Uterus (tissue), 4 donors: ENCODE results near the gene CACNB4. TPM values are rescaled to one million over a fixed set of nuclear protein-coding genes. Genes with fewer than 3 reads are reported as not detected.

Experiments
- DNase-seq, 2 donors: peaks; one replicate each; pipeline ENCODE4 v3.0.0-alpha.2; 2019 to 2020
- H3K27ac ChIP-seq, 2 donors: fragments of 200-600 bp; sonication (generic); 1 replicate in 1 of 2; 2 replicates in 1 of 2; pipeline ENCODE4 v1.5.1; 2016 to 2018
- H3K27me3 ChIP-seq, 2 donors: fragments of 200-600 bp; sonication (generic); one replicate each; pipeline ENCODE4 v1.5.1; 2018 to 2019; ENCODE audit warnings: control low read depth in 1 of 2
- H3K36me3 ChIP-seq, 2 donors: fragments of 200-600 bp; sonication (generic); one replicate each; pipeline ENCODE4 v1.5.1; 2019; ENCODE audit warnings: control low read depth in 1 of 2
- H3K4me1 ChIP-seq, 2 donors: fragments of 200-600 bp; sonication (generic); one replicate each; pipeline ENCODE4 v1.5.1; 2018 to 2019; ENCODE audit warnings: control low read depth in 1 of 2
- H3K4me3 ChIP-seq, 2 donors: fragments of 200-600 bp; sonication (generic); 1 replicate in 1 of 2; 2 replicates in 1 of 2; pipeline ENCODE4 v1.5.1; 2018 to 2019; ENCODE audit warnings: mild to moderate bottlenecking in 1 of 2
- H3K9me3 ChIP-seq, 2 donors: fragments of 200-600 bp; sonication (generic); one replicate each; pipeline ENCODE4 v1.5.1; 2019; ENCODE audit warnings: control low read depth in 1 of 2
- POLR2A ChIP-seq, 2 donors: fragments of 450-650 bp; IDR thresholded peaks; one replicate each; pipeline ENCODE4 v1.6.1; 2016; ENCODE audit warnings: antibody characterized with exemption in 2 of 2, mild to moderate bottlenecking in 1 of 2, moderate library complexity in 1 of 2
- intact Hi-C: fragments of 100-400 bp; cut with DNase I; formaldehyde crosslinking; loops from one replicate; pipeline ENCODE4 v1.15.1; 2023; ENCODE audit warnings: low total_unique reads
- total RNA-seq, 4 donors: library from RNA; depleted of rRNA in 3 of 4; stranded (reverse); fragments of >200 nt in 3 of 4; gene quantifications; one replicate each; pipeline versions ENCODE4 v1.1.0 to v1.2.4, GENCODE V29; 2014 to 2023
- TF ChIP-seq, protein P1 (sequence below), 4 experiments: fragments of 200-600 bp in 2 of 4; fragments of 450-650 bp in 2 of 4; sonication (generic) in 2 of 4; IDR thresholded peaks; one replicate each; pipeline ENCODE4 v1.5.1; 2016 to 2019; ENCODE audit warnings: antibody characterized with exemption in 4 of 4, mild to moderate bottlenecking in 2 of 4, moderate library complexity in 1 of 4
- donor health status: DM: yes; HTN: yes; CAD: no.

The CACNB4 gene
- total RNA-seq, 4 donors from 2014 or later: 0.26 to 14.0 (median 1.6) TPM

DNA sequence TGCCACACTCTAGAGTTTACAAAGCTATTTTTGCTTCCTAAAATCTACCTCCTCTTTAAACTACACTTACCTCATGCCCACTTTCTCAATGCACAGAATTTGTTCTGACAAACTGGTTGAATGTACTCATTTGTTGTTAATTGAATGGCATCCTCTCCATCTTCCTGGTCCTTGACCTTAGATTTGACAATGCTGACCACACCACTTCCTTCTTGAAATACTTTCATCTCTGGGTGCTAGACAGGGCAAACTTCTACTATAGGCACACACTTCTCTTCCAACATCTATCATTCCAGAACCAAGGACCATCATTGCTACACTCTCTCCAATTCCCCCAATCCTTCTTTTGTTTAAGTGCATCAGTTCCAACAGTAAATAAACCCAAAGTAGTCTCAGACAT, 292.9 kb downstream of the CACNB4 start:
- H3K27ac ChIP-seq: no peak overlapping the region
- no peaks in the 10 kb centered on the region for H3K9me3 ChIP-seq
- no peaks in the 10 kb centered on the region for H3K4me1 ChIP-seq
- TF ChIP-seq, protein P1, sequence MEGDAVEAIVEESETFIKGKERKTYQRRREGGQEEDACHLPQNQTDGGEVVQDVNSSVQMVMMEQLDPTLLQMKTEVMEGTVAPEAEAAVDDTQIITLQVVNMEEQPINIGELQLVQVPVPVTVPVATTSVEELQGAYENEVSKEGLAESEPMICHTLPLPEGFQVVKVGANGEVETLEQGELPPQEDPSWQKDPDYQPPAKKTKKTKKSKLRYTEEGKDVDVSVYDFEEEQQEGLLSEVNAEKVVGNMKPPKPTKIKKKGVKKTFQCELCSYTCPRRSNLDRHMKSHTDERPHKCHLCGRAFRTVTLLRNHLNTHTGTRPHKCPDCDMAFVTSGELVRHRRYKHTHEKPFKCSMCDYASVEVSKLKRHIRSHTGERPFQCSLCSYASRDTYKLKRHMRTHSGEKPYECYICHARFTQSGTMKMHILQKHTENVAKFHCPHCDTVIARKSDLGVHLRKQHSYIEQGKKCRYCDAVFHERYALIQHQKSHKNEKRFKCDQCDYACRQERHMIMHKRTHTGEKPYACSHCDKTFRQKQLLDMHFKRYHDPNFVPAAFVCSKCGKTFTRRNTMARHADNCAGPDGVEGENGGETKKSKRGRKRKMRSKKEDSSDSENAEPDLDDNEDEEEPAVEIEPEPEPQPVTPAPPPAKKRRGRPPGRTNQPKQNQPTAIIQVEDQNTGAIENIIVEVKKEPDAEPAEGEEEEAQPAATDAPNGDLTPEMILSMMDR (IDR thresholded peaks at IDR 0.05): no peak
- no peak overlapping the region for H3K4me3 ChIP-seq
- intact Hi-C loops: no loop called here
- DNase-seq: no peak
- H3K36me3 ChIP-seq: no peaks in the 10 kb centered on the region
- no peaks in the 10 kb centered on the region for H3K27me3 ChIP-seq

DNA sequence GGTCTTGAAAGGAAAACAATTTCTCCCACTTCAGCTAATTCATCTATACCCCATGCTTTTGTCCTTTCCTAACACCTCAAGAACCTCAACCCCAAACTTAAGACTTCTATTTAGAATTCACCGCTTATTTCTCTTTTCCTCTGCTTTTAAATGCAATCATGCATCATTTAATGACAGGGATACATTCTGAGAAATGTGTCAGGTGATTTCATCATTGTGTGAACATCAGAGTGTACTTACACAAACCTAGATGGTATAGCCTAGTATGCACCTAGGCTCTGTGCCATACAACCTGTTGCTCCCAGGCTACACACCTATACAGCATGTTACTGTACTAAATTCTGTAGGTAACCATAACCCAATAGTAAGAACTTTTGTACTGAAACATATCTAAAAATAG, 293.5 kb downstream of the CACNB4 start:
- intact Hi-C loops: no loop called here
- DNase-seq: no peak
- no peaks in the 10 kb centered on the region for H3K9me3 ChIP-seq
- no peaks in the 10 kb centered on the region for H3K27me3 ChIP-seq
- H3K36me3 ChIP-seq: no peaks in the 10 kb centered on the region
- H3K27ac ChIP-seq: no peak overlapping the region
- TF ChIP-seq, protein P1 (IDR thresholded peaks at IDR 0.05): no peak
- no peak for TF ChIP-seq POLR2A (IDR thresholded peaks at IDR 0.05)
- no peak overlapping the region for H3K4me3 ChIP-seq
- no peaks in the 10 kb centered on the region for H3K4me1 ChIP-seq

DNA sequence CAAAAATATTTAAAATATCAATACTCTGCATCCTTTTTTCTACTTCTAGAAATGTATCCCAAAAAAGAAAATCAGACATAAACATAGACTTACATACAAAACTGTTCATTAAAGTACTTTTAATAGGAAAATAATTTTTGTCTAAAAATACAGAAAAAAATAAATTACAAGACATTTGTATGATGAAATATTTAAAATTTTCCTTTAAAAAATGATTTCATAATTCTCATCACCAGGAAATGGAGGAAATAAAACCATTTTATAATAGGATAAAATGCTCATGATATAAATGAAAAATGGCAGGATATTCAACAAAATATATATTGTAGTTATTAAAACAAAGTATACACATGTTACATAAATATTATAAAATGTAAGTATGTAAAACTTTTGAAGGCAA, 295.0 kb downstream of the CACNB4 start:
- H3K4me1 ChIP-seq: no peaks in the 10 kb centered on the region
- TF ChIP-seq POLR2A (IDR thresholded peaks at IDR 0.05): no peak
- TF ChIP-seq, protein P1 (IDR thresholded peaks at IDR 0.05): no peak
- H3K4me3 ChIP-seq: no peak overlapping the region
- no peak for DNase-seq
- H3K9me3 ChIP-seq: no peaks in the 10 kb centered on the region
- no peaks in the 10 kb centered on the region for H3K27me3 ChIP-seq
- H3K27ac ChIP-seq: no peak overlapping the region
- no peaks in the 10 kb centered on the region for H3K36me3 ChIP-seq
- intact Hi-C loops: no loop called here

DNA sequence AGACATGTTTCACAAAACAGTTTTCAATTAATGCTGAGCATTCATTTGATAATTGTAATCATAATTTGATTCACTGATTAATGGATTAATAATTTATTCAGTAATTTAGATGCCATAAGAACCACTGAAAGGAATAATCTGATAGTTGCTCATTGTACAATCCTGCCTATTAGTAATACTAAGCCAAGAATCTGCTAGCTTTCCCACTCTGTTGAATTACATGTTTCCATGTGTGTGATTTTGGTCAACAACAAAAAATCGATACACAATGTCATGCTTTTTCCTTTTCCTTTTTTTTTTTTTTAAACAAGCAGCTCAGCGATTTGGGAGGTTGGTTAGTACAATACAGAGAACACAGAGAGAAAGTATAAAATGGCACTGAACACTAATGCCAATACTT, 296.5 kb downstream of the CACNB4 start:
- intact Hi-C loops: no loop called here
- Histone ChIP-seq H3K4me1 (no peaks in the 10 kb centered on the region), H3K36me3 (no peaks in the 10 kb centered on the region), H3K9me3 (no peaks in the 10 kb centered on the region), H3K27me3 (no peaks in the 10 kb centered on the region), H3K4me3 (no peak overlapping the region), H3K27ac (no peak overlapping the region)
- no peak for DNase-seq
- no peak for TF ChIP-seq POLR2A (IDR thresholded peaks at IDR 0.05)
- TF ChIP-seq, protein P1 (IDR thresholded peaks at IDR 0.05): no peak

DNA sequence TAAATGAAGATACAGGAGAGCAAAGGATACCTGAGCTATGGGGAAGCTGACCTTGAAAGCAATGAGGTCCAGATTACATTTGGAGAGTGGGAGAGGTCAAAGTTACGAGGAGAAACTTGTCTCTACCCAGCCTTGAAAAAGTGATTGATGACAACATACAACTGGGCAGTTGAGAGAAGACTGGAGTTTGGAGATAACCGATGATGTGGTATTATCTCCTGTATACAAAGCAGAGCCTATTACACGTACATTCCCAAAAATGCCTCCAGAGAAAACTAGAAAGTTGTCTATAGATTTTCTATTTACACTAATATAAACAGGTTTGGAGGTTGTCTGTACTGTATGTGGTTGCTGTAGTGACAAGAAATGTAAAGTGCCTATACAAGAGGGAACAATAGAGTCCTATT, 299.0 kb downstream of the CACNB4 start:
- Histone ChIP-seq H3K9me3 (no peaks in the 10 kb centered on the region), H3K27me3 (no peaks in the 10 kb centered on the region), H3K36me3 (no peaks in the 10 kb centered on the region), H3K4me1 (no peaks in the 10 kb centered on the region), H3K4me3 (no peak overlapping the region), H3K27ac (no peak overlapping the region)
- no peak for DNase-seq
- intact Hi-C loops: no loop called here
- no peak for TF ChIP-seq POLR2A (IDR thresholded peaks at IDR 0.05)
- TF ChIP-seq, protein P1 (IDR thresholded peaks at IDR 0.05): no peak
